Sigmoid colon (tissue), 7 donors: Measurements from ENCODE around the gene FAM186B. TPM values are rescaled to one million over a fixed set of nuclear protein-coding genes. Genes with fewer than 3 reads are reported as not detected.

Source experiments
- DNase-seq: peaks from one replicate; pipeline ENCODE4 v3.0.0-alpha.2; 2019
- H3K27ac ChIP-seq, 4 donors: fragments of 200-600 bp; sonication (generic); one replicate each; pipeline ENCODE4 v1.5.1; 2016 to 2019; ENCODE audit warnings: mild to moderate bottlenecking in 1 of 4
- H3K27me3 ChIP-seq, 3 donors: fragments of 200-600 bp; sonication (generic); one replicate each; pipeline ENCODE4 v1.5.1; 2019; ENCODE audit warnings: mild to moderate bottlenecking in 1 of 3
- H3K36me3 ChIP-seq, 4 donors: fragments of 200-600 bp; sonication (generic); one replicate each; pipeline ENCODE4 v1.5.1; 2016 to 2019
- H3K4me1 ChIP-seq, 4 donors: fragments of 200-600 bp; sonication (generic); one replicate each; pipeline ENCODE4 v1.5.1; 2017 to 2019
- H3K4me3 ChIP-seq, 4 donors: fragments of 200-600 bp; sonication (generic); one replicate each; pipeline ENCODE4 v1.5.1; 2017 to 2019; ENCODE audit warnings: mild to moderate bottlenecking in 2 of 4, moderate library complexity in 1 of 4
- H3K9me3 ChIP-seq, 4 donors: fragments of 200-600 bp in 3 of 4; sonication (generic) in 3 of 4; one replicate each; pipeline versions ENCODE4 v1.5.1 to v1.6.1; 2013 to 2019
- EP300 ChIP-seq, 4 donors: sonication (generic); formaldehyde crosslinking; IDR thresholded peaks; one replicate each; pipeline ENCODE4 v1.6.1; 2017; ENCODE audit warnings: antibody characterized with exemption in 4 of 4
- POLR2A ChIP-seq, 2 donors: fragments of 450-650 bp; IDR thresholded peaks; one replicate each; pipeline ENCODE4 v1.6.1; 2016; ENCODE audit warnings: antibody characterized with exemption in 2 of 2, mild to moderate bottlenecking in 2 of 2, moderate library complexity in 2 of 2
- POLR2AphosphoS5 ChIP-seq, 4 donors: sonication (generic); formaldehyde crosslinking; IDR thresholded peaks; one replicate each; pipeline ENCODE4 v1.6.1; 2017; ENCODE audit warnings: antibody characterized with exemption in 4 of 4
- WGBS, 2 donors: extraction: QIAGEN DNeasy Blood & Tissue Kit; methylation state at CpG; one replicate each; pipeline ENCODE4 v1.1.7; 2013; 5-methylcytosine and 5-hydroxymethylcytosine counted together
- intact Hi-C: fragments of 100-400 bp; cut with DNase I; formaldehyde crosslinking; loops from one replicate; pipeline ENCODE4 v1.15.1; 2023
- polyA plus RNA-seq, 3 donors: library from polyadenylated mRNA; stranded (reverse); fragments of 200-250 nt; gene quantifications; one replicate each; pipeline ENCODE4 v1.2.3, GENCODE V29; 2013
- total RNA-seq, 4 donors: library from RNA; depleted of rRNA; stranded (reverse); fragments of >200 nt; gene quantifications; one replicate each; pipeline ENCODE4 v1.1.0, GENCODE V29; 2016
- TF ChIP-seq, protein P1 (sequence below), 4 experiments: fragments of 450-650 bp in 3 of 4; fragments of 200-600 bp in 1 of 4; IDR thresholded peaks; one replicate each; pipeline ENCODE4 v1.5.1; 2016 to 2019; ENCODE audit warnings: antibody characterized with exemption in 4 of 4, mild to moderate bottlenecking in 3 of 4, moderate library complexity in 2 of 4
- donor health status: healthy with polysubstance abuse.
- donor health status: Bipolar disorder and iron deficiency.
- donor health status: healthy.

FAM186B gene
- total and polyA plus RNA-seq, 7 donors: 0.16 to 0.54 (median 0.22) TPM; not detected in 4

DNA sequence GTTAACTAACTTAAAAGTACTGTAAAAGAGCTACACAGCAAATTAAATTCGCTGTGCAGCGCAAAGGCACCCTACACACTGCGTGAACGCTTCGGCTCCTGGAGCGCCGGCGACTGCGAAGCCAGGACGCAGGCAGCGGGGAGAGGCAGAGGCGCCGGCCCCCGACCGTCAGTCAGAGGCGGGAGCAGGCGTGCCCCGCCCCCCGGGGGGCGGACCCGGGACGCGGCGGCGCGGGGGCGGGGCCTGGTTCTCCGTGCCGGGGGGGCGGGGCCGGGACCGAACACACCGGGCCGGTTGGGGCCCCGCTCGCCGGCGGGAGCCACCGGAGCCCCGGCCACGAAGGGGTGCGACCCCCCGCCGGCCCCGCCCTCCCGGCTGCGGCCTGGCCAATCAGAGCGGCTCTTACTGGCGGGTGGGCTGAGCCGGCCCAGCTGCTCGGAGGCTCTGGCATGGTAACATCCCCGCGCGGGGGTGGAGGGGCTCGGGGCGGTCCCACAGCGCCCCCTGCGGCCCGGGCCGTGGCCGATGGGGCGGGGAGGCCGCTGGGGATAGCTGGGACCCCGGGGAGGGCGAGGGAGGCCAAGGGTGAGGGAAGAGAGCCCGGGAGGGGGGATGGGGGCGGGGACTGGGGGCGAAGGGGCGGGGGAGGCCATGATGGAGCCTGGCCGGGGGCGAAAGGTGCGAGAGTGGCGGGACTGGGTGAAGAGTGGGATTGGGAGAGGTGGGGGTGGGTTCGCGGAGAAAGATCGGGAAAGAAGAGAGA is 17.9 kb upstream of the FAM186B start, which contains the start of gene PRPF40B:
Gene PRPF40B (plus strand): TSS at position 420 of the 763 bp plus-strand sequence. CDS start 30 bp downstream, at position 450.
- H3K36me3 ChIP-seq: no peaks in the 10 kb centered on the region
- peak; percentile 70 to 79 for TF ChIP-seq POLR2A (IDR thresholded peaks at IDR 0.05)
- no peak for TF ChIP-seq EP300 (IDR thresholded peaks at IDR 0.05)
- TF ChIP-seq, protein P1, sequence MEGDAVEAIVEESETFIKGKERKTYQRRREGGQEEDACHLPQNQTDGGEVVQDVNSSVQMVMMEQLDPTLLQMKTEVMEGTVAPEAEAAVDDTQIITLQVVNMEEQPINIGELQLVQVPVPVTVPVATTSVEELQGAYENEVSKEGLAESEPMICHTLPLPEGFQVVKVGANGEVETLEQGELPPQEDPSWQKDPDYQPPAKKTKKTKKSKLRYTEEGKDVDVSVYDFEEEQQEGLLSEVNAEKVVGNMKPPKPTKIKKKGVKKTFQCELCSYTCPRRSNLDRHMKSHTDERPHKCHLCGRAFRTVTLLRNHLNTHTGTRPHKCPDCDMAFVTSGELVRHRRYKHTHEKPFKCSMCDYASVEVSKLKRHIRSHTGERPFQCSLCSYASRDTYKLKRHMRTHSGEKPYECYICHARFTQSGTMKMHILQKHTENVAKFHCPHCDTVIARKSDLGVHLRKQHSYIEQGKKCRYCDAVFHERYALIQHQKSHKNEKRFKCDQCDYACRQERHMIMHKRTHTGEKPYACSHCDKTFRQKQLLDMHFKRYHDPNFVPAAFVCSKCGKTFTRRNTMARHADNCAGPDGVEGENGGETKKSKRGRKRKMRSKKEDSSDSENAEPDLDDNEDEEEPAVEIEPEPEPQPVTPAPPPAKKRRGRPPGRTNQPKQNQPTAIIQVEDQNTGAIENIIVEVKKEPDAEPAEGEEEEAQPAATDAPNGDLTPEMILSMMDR (IDR thresholded peaks at IDR 0.05): peak in 1 of 4 experiments; percentile 60
- TF ChIP-seq POLR2AphosphoS5 (IDR thresholded peaks at IDR 0.05): peak; percentile 94 to 97 (median 96)
- H3K27ac ChIP-seq: peak within 1 kb of the TSS; percentile 89 to 91 (median 90)
- H3K9me3 ChIP-seq: no peaks in the 10 kb centered on the region
- DNase-seq: peak; percentile 95
- no peaks in the 10 kb centered on the region for H3K27me3 ChIP-seq
- H3K4me3 ChIP-seq: peak within 1 kb of the TSS; percentile 53 to 61 (median 59)
- 1 to 2% methylated on average over 76 of the region's 76 CpGs for WGBS, 2 donors
- peaks cover 0 to 42% (median 38%) of the 10 kb centered on the region in 4 donors for H3K4me1 ChIP-seq
- intact Hi-C loops: loop anchor here (5.0 kb wide), 2 partner anchors 41 to 56 kb away; partner anchors contain the start of gene MCRS1

DNA sequence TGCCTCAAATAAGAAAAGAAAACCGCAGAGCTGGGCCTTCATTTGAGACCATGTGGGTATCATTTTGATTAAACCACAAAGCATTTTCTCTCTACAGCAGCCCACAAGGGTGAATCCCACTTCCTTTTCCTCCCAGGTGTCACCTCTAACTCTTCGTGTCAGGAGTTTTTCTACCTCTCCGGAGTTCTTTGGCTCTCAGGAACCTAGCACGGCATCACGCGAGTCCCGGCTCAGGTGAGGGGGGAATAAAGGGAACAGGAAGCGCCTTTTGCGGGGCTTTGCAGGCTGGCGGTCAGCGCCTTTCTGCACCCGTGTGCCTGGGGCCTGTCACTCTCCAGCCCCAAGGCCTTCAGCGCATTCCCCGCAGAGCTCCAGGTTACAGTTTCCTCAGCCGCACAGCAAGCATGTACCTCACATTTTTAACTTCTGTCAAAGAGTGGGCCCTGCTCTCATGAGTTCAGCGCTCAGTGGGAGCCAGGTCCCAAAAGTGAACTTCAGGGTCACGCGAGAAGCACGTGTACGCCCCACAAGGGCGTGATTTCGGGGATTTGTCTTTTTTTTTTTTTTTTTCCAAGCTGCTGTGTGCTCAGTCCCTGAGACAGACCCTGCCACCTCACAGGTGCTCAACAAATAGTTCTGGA is 17.2 kb upstream of the FAM186B start:
- WGBS, 2 donors: 1% methylated on average over 22 of the region's 22 CpGs

DNA sequence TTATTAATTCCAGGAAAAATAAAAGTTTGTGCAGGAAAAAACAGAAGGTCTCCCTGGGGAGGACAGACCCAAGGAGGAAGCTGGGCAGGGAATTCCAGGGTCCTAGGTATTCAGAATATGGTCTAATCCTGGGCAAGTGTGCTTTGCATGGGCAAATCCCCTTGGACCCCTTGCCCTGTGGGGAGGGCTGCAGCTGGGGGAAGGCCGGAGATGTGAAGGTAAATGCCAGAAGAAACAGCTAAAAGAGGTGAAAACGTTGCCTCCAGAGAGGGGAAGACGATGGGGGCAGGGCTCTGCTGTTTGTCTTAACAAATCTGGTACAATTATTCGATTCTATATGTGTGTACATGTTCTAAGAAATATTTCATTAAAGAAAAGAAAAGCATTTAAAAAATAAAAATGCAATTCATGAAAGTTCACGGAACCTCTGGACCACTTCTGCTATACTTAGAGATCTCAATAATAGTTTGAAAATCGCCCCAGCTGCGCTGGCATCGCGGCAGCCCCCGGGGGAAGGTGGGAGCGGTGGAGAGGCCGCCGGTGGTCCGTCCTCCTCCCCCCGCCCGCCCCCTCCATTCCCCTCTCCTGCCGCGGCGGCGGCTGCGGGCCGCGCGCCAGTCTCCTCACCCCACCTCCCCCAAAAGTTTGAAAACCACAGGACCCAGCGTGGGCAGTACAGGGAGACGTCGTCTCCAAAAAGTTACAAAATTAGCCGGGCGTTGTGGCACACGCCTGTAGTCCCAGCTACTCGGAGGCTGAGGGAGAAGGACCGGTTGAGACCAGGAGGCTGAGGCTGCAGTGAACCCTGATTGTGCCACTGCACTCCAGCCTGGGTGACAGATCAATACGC is 16.4 kb upstream of the FAM186B start:
- no peaks in the 10 kb centered on the region for H3K36me3 ChIP-seq
- H3K9me3 ChIP-seq: no peaks in the 10 kb centered on the region
- TF ChIP-seq, protein P1 (IDR thresholded peaks at IDR 0.05): no peak
- TF ChIP-seq POLR2A (IDR thresholded peaks at IDR 0.05) (no peak), EP300 (IDR thresholded peaks at IDR 0.05) (no peak), POLR2AphosphoS5 (IDR thresholded peaks at IDR 0.05) (no peak)
- H3K4me3 ChIP-seq: peak overlapping the region; percentile 53 to 61 (median 59)
- peaks cover 0 to 42% (median 38%) of the 10 kb centered on the region in 4 donors for H3K4me1 ChIP-seq
- intact Hi-C loops: loop anchor here (5.0 kb wide), 2 partner anchors 40 to 55 kb away; partner anchors contain the start of gene MCRS1
- WGBS, 2 donors: 4 to 5% methylated on average over 33 of the region's 33 CpGs
- H3K27ac ChIP-seq: peak overlapping the region; percentile 89 to 91 (median 90)
- no peak for DNase-seq
- H3K27me3 ChIP-seq: no peaks in the 10 kb centered on the region

More for the DNA sequence above, 17.2 kb upstream of the FAM186B start:
- intact Hi-C loops: loop anchor here (5.0 kb wide), 2 partner anchors 40 to 55 kb away; partner anchors contain the start of gene MCRS1
- H3K9me3 ChIP-seq: no peaks in the 10 kb centered on the region
- peak overlapping the region; percentile 53 to 61 (median 59) for H3K4me3 ChIP-seq
- peak overlapping the region; percentile 89 to 91 (median 90) for H3K27ac ChIP-seq
- no peaks in the 10 kb centered on the region for H3K27me3 ChIP-seq
- no peak for DNase-seq
- TF ChIP-seq EP300 (IDR thresholded peaks at IDR 0.05) (peak in 1 of 4 donors; percentile 8), POLR2A (IDR thresholded peaks at IDR 0.05) (no peak)
- peaks cover 0 to 42% (median 38%) of the 10 kb centered on the region in 4 donors for H3K4me1 ChIP-seq
- no peaks in the 10 kb centered on the region for H3K36me3 ChIP-seq

DNA sequence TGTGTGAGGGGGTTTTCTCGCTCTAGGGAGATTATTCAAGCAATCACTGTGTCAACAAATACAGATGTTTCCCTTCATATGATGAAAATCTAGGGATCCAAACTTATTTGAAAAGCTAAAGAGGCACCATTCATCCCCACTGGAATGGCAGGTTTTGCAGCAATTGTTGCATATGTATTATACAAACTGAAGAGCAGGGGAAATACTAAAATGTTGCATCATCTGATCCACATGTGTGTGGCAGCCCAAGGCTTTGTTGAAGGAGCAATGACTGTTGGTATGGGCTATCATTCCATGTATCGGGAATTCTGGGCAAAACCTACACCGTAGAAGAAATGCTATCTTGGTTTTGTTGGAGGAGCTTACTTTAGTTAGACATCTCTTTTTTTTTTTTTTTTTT is 13.8 kb upstream of the FAM186B start:
- DNase-seq: no peak
- Histone ChIP-seq H3K4me1 (peaks cover 0 to 23% (median 20%) of the 10 kb centered on the region in 4 donors), H3K27ac (no peak overlapping the region), H3K27me3 (no peaks in the 10 kb centered on the region), H3K36me3 (no peaks in the 10 kb centered on the region), H3K4me3 (no peak overlapping the region), H3K9me3 (no peaks in the 10 kb centered on the region)
- intact Hi-C loops: no loop called here
- TF ChIP-seq, protein P1 (IDR thresholded peaks at IDR 0.05): no peak
- TF ChIP-seq EP300 (IDR thresholded peaks at IDR 0.05) (no peak), POLR2AphosphoS5 (IDR thresholded peaks at IDR 0.05) (no peak), POLR2A (IDR thresholded peaks at IDR 0.05) (no peak)
- 91 to 93% methylated on average over 3 of the region's 3 CpGs for WGBS, 2 donors
